HepG2 (cell line): ENCODE results near the gene LMAN2. TPM values are rescaled to one million over a fixed set of nuclear protein-coding genes. Genes with fewer than 3 reads are reported as not detected.
A peak's percentile ranks its signal among the peaks of the same experiment; 100 is the strongest.

Experiments
- ATAC-seq: fragments of 200-7000 bp; cut with Tn5 transposase; 3 replicates; pipeline ENCODE4 v1.9.1; 2020; ENCODE audit warnings: mild to moderate bottlenecking, moderate library complexity
- BruUV-seq: library from RNA; stranded (reverse); fragments of 400-500 nt; replicated peaks from 2 replicates; lab custom pipeline; 2021; lab: Mats Ljungman, UMichigan
- CTCF ChIA-PET: fragments of 300-600 bp; formaldehyde crosslinking; extraction: SDS; loops from one replicate; lab custom pipeline; 2021; ENCODE audit warnings: low total read pairs, inconsistent platforms, low intra/inter-chr PET ratio; lab: Yijun Ruan, JAX
- POLR2A ChIA-PET: fragments of 350-600 bp; sonication (Branson Sonifier 250); formaldehyde crosslinking; loops from one replicate; lab custom pipeline; 2020; ENCODE audit warnings: antibody characterized with exemption, inconsistent platforms; lab: Yijun Ruan, JAX
- DNase-seq: peaks from one replicate; pipeline ENCODE4 v3.0.0-alpha.2; 2015; ENCODE audit warnings: low spot score
- FAIRE-seq: peaks from 3 replicates; lab custom pipeline; 2011; peaks lifted over from hg19 to GRCh38; lab: Jason Lieb, UNC
- H2AFZ ChIP-seq: one replicate; pipeline ENCODE4 v1.6.1; 2011; ENCODE audit warnings: low read length, inconsistent platforms
- H3K27ac ChIP-seq: fragments of 300-600 bp; 3 replicates; pipeline ENCODE4 v1.8.0; 2011; ENCODE audit warnings: mixed run types, mild to moderate bottlenecking, mixed read lengths, low read length, inconsistent platforms; ENCODE audit not compliant: insufficient read depth; ENCODE audit errors: extremely low read length
- H3K27me3 ChIP-seq, 2 experiments: fragments of 200-600 bp in 1 of 2; 2 replicates in 1 of 2; 3 replicates in 1 of 2; pipeline versions ENCODE4 v1.6.0 to v1.8.0; 2011; ENCODE audit warnings: low read length in 2 of 2, mild to moderate bottlenecking in 2 of 2, moderate library complexity in 2 of 2, inconsistent platforms in 1 of 2; ENCODE audit not compliant: insufficient read depth in 2 of 2, control insufficient read depth in 1 of 2
- H3K36me3 ChIP-seq, 2 experiments: fragments of 200-600 bp in 1 of 2; replicated peaks in 1 of 2; 2 replicates in 1 of 2; 3 replicates in 1 of 2; pipeline versions ENCODE4 v1.5.1 to v1.8.0; 2011; ENCODE audit warnings: low read length in 2 of 2, inconsistent platforms in 1 of 2; ENCODE audit not compliant: insufficient read depth in 2 of 2, control insufficient read depth in 1 of 2
- H3K4me1 ChIP-seq: 2 replicates; pipeline ENCODE4 v1.5.1; 2012; ENCODE audit warnings: low read length, inconsistent platforms; ENCODE audit not compliant: insufficient read depth
- H3K4me2 ChIP-seq: 2 replicates; pipeline ENCODE4 v1.6.0; 2011; ENCODE audit warnings: low read depth, low read length, inconsistent platforms
- H3K4me3 ChIP-seq, 3 experiments: fragments of 200-600 bp in 1 of 3; sonication (generic), shearing (Covaris generic) in 1 of 3; replicated peaks in 1 of 3; 2 replicates each; pipeline ENCODE4 v1.5.1; 2011 to 2016; ENCODE audit warnings: low read length in 3 of 3, inconsistent platforms in 2 of 3, low read depth in 2 of 3, mild to moderate bottlenecking in 2 of 3, control low read depth in 1 of 3, mixed read lengths in 1 of 3; ENCODE audit not compliant: insufficient read depth in 1 of 3
- H3K79me2 ChIP-seq: one replicate; pipeline ENCODE4 v1.6.1; 2011; ENCODE audit warnings: low read length, inconsistent platforms; ENCODE audit not compliant: insufficient read depth
- H3K9ac ChIP-seq: 2 replicates; pipeline ENCODE4 v1.6.0; 2011; ENCODE audit warnings: mild to moderate bottlenecking, low read depth, low read length, inconsistent platforms; ENCODE audit not compliant: insufficient read depth
- H3K9me3 ChIP-seq: 2 replicates; pipeline ENCODE4 v1.5.1; 2012; ENCODE audit warnings: mild to moderate bottlenecking, low read length
- H4K20me1 ChIP-seq: 2 replicates; pipeline ENCODE4 v1.6.0; 2011; ENCODE audit warnings: inconsistent platforms, mild to moderate bottlenecking, low read length, moderate library complexity; ENCODE audit not compliant: insufficient read depth
- ARNT ChIP-seq: fragments of 450-650 bp; IDR thresholded peaks from 2 replicates; pipeline ENCODE4 v1.6.1; 2017
- GATAD1 ChIP-seq: IDR thresholded peaks from 2 replicates; pipeline ENCODE4 v1.6.1; 2016; ENCODE audit warnings: missing genetic modification reagents, missing compliant biosample characterization
- JARID2 ChIP-seq: sonication (generic); formaldehyde crosslinking; IDR thresholded peaks from 2 replicates; pipeline ENCODE4 v1.8.1; 2023; ENCODE audit warnings: missing genetic modification reagents, inconsistent platforms; ENCODE audit not compliant: insufficient replicate concordance
- KAT7 ChIP-seq: IDR thresholded peaks from 2 replicates; pipeline ENCODE4 v1.6.1; 2018; ENCODE audit warnings: borderline replicate concordance, missing compliant biosample characterization
- KLF12 ChIP-seq: sonication (generic); formaldehyde crosslinking; IDR thresholded peaks from 2 replicates; pipeline ENCODE4 v1.4.0; 2020; ENCODE audit warnings: missing genetic modification reagents, borderline replicate concordance
- MED1 ChIP-seq: sonication (generic); formaldehyde crosslinking; IDR thresholded peaks from 2 replicates; pipeline ENCODE4 v1.4.0; 2020; ENCODE audit warnings: missing genetic modification reagents
- MLXIP ChIP-seq: sonication (generic); formaldehyde crosslinking; IDR thresholded peaks from 2 replicates; pipeline ENCODE4 v1.9.0; 2021; ENCODE audit warnings: missing genetic modification reagents, borderline replicate concordance
- SNAI1 ChIP-seq: sonication (generic); formaldehyde crosslinking; IDR thresholded peaks from 2 replicates; pipeline ENCODE4 v1.5.0; 2020; ENCODE audit warnings: mild to moderate bottlenecking, missing genetic modification reagents, borderline replicate concordance
- SYNCRIP ChIP-seq: fragments of 200-400 bp; formaldehyde crosslinking; IDR thresholded peaks from 2 replicates; pipeline ENCODE4 v1.6.1; 2018; ENCODE audit warnings: mild to moderate bottlenecking, low read depth, low read length; ENCODE audit not compliant: insufficient read depth
- TCF12 ChIP-seq, 2 experiments: fragments of 450-650 bp in 1 of 2; sonication (generic) in 1 of 2; formaldehyde crosslinking in 1 of 2; IDR thresholded peaks; 2 replicates each; pipeline versions ENCODE4 v1.6.1 to v1.8.0; 2017 to 2022; ENCODE audit warnings: antibody characterized with exemption in 1 of 2, mild to moderate bottlenecking in 1 of 2, missing genetic modification reagents in 1 of 2, moderate library complexity in 1 of 2
- TEF ChIP-seq: sonication (generic); formaldehyde crosslinking; IDR thresholded peaks from 2 replicates; pipeline ENCODE4 v1.5.0; 2020; ENCODE audit warnings: missing genetic modification reagents
- ZMAT3 ChIP-seq: sonication (generic); formaldehyde crosslinking; conservative IDR thresholded peaks from 2 replicates; pipeline ENCODE4 v1.7.0; 2021; ENCODE audit warnings: missing genetic modification reagents
- ZNF121 ChIP-seq: sonication (generic); formaldehyde crosslinking; IDR thresholded peaks from 2 replicates; pipeline ENCODE4 v1.5.0; 2020; ENCODE audit warnings: mild to moderate bottlenecking, missing genetic modification reagents
- ZNF17 ChIP-seq: sonication (generic); formaldehyde crosslinking; IDR thresholded peaks from 2 replicates; pipeline ENCODE4 v1.5.0; 2020; ENCODE audit warnings: mild to moderate bottlenecking, missing genetic modification reagents
- ZNF276 ChIP-seq: sonication (generic); formaldehyde crosslinking; IDR thresholded peaks from 2 replicates; pipeline ENCODE4 v1.4.0; 2020; ENCODE audit warnings: mild to moderate bottlenecking, low read depth, missing genetic modification reagents
- ZNF33A ChIP-seq: sonication (generic); formaldehyde crosslinking; IDR thresholded peaks from 2 replicates; pipeline ENCODE4 v1.5.1; 2020; ENCODE audit warnings: missing genetic modification reagents, mild to moderate bottlenecking, moderate library complexity, borderline replicate concordance
- ZNF605 ChIP-seq: sonication (generic); formaldehyde crosslinking; IDR thresholded peaks from 2 replicates; pipeline ENCODE4 v1.8.0; 2022; ENCODE audit warnings: mild to moderate bottlenecking, missing genetic modification reagents
- ZNF782 ChIP-seq: sonication (generic); formaldehyde crosslinking; IDR thresholded peaks from 2 replicates; pipeline ENCODE4 v1.4.0; 2020; ENCODE audit warnings: missing genetic modification reagents, mild to moderate bottlenecking, borderline replicate concordance
- ZSCAN20 ChIP-seq: sonication (generic); formaldehyde crosslinking; IDR thresholded peaks from 2 replicates; pipeline ENCODE4 v1.4.0; 2020; ENCODE audit warnings: missing genetic modification reagents, mild to moderate bottlenecking, borderline replicate concordance
- WGBS: methylation state at CpG from one replicate; pipeline ENCODE4 v1.1.6; 2017; ENCODE audit warnings: low lambda C conversion rate; 5-methylcytosine and 5-hydroxymethylcytosine counted together
- in situ Hi-C: cut with HindIII; loops from 2 replicates; pipeline ENCODE4 v1.10.0; 2017; ENCODE audit warnings: low pct_unique_long_range_greater_than_20kb; ENCODE audit not compliant: extremely low pct_ligation_motif_present
- intact Hi-C: fragments of 100-400 bp; cut with micrococcal nuclease; formaldehyde crosslinking; loops from one replicate; pipeline ENCODE4 v1.10.0; 2022; ENCODE audit not compliant: unreplicated experiment
- polyA plus RNA-seq, 8 experiments: library from polyadenylated mRNA; depleted of rRNA in 3 of 8; stranded (reverse) in 7 of 8; unstranded in 1 of 8; fragments of >200 nt; fragmentation: Illumina TruSeq in 4 of 8; extraction: Trizol in 4 of 8; gene quantifications; 2 replicates each; pipeline versions ENCODE4 v1.2.1 to v1.2.3, GENCODE V29; 2011 to 2016; ENCODE audit warnings: low read depth in 4 of 8, missing spikeins in 1 of 8, mixed read lengths in 1 of 8; ENCODE audit not compliant: insufficient read depth in 1 of 8
- total RNA-seq, 5 experiments: library from RNA; depleted of rRNA; stranded (reverse); fragments of >200 nt; fragmentation: Illumina TruSeq; extraction: Trizol; gene quantifications; 2 replicates each; pipeline ENCODE4 v1.2.3, GENCODE V29; 2016; ENCODE audit warnings: low read depth in 1 of 5

Gene LMAN2
- total and polyA plus RNA-seq, 2 of the 13 experiments (the other 11 are each of a cell fraction or from before 2014, with no cell fraction given) = 191 to 197 TPM

GRCh38 chr5:177350776-177351391 lies 584 bp downstream of the LMAN2 start:
- ChIA-PET POLR2A (interaction anchor here (1.0 to 6.8 kb wide), 9 partner anchors 15 to 264 kb away, joined by 3 to 84 read pairs (median 10); no protein-coding TSS in a partner anchor), CTCF (no interaction called here)
- Histone ChIP-seq H3K9ac (peak overlapping the region; percentile 95), H3K9me3 (no peaks in the 10 kb centered on the region), H3K27ac (peak overlapping the region; percentile 94), H3K4me3 (peak overlapping the region; percentile 92 to 98 (median 93)), H3K4me1 (peaks cover 79% of the 10 kb centered on the region), H3K4me2 (peak overlapping the region; percentile 94), H3K79me2 (peaks cover 50% of the 10 kb centered on the region), H2AFZ (no peak overlapping the region), H4K20me1 (no peaks in the 10 kb centered on the region), H3K36me3 (peaks cover 6 to 15% of the 10 kb centered on the region in 2 experiments), H3K27me3 (no peaks in the 10 kb centered on the region; a peak in 1 of 5 replicates)
- BruUV-seq = TSS peak; percentile 55
- FAIRE-seq = no peak
- intact Hi-C loops = no loop called here
- no peak for DNase-seq
- ATAC-seq = peak; percentile 18
- WGBS = 9% methylated on average over 10 of the region's 19 CpGs
- in situ Hi-C loops = loop anchor here (25.0 kb wide), 1 partner anchor 814 kb away; the partner anchor contains the start of genes CDHR2 and RNF44
- TF ChIP-seq JARID2 (CRISPR knock-in tag) (no peak), ZMAT3 (CRISPR knock-in tag) (no peak), ZNF276 (CRISPR knock-in tag) (no peak), MLXIP (no peak), KAT7 (no peak), SNAI1 (CRISPR knock-in tag) (0 out of 2 replicates have a peak, but pooled peaks have one; percentile 1), TCF12 (IDR thresholded peaks at IDR 0.05) (no peak), TCF12 (CRISPR knock-in tag; IDR thresholded peaks at IDR 0.05) (no peak), ZNF605 (CRISPR knock-in tag) (0 out of 2 replicates have a peak, but pooled peaks have one; percentile 26), ZNF782 (CRISPR knock-in tag) (no peak), GATAD1 (CRISPR knock-in tag) (no peak), SYNCRIP (no peak), ZNF33A (CRISPR knock-in tag) (no peak), ZNF17 (no peak), ZNF121 (no peak), MED1 (CRISPR knock-in tag) (no peak), TEF (CRISPR knock-in tag) (no peak), KLF12 (no peak), ZSCAN20 (CRISPR knock-in tag) (no peak), ARNT (no peak)
